Right lobe of liver (tissue), 4 donors: ENCODE data around the gene KCTD21.

ENCODE experiments used
- CTCF ChIP-seq, 4 donors: fragments of 200-600 bp in 3 of 4; fragments of 450-650 bp in 1 of 4; IDR thresholded peaks; one replicate each; pipeline versions ENCODE4 v1.5.1 to v1.8.0; 2016 to 2022; ENCODE audit warnings: antibody characterized with exemption in 4 of 4, mild to moderate bottlenecking in 2 of 4
- POLR2A ChIP-seq: fragments of 450-650 bp; IDR thresholded peaks from one replicate; pipeline ENCODE4 v1.6.1; 2017; ENCODE audit warnings: antibody characterized with exemption, mild to moderate bottlenecking
- donor health status: DM: no; HTN: no; CAD: no.
- donor health status: DM: no; HTN: no; CAD: no.
- donor health status: DM: no; HTN: yes; CAD: no.

DNA sequence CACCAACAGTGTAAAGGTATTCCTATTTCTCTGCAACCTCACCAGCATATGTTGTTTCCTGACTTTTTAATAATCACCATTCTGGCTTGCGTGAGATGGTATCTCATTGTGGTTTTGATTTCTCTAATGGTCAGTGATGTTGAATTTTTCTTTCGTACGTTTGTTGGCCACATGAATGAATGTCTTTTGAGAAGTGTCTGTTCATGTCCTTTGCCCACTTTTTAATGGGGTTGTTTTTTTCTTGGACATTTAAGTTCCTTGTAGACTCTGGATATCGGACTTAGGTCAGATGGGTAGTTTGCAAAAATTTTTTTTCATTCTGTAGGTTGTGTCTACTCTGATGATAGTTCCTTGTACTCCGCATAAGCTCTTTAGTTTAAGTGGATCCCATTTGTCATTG is 23.1 kb upstream of the KCTD21 start:
- TF ChIP-seq POLR2A (no peak), CTCF (IDR thresholded peaks at IDR 0.05) (no peak)
